ENCODE measurements around the gene MYOG. TPM values are rescaled to one million over a fixed set of nuclear protein-coding genes. Genes with fewer than 3 reads are reported as not detected.

Gene MYOG
- polyA plus RNA-seq (ENCODE audit: insufficient read length) = 0.18 TPM
- long read RNA-seq, donor 1, partial matches to known transcripts = 0 of 1 reads
- long read RNA-seq, donor 1, other reads (novel, unspliced or antisense) = 0 of 1 reads
- long read RNA-seq, donor 2 = 0 reads
- long read RNA-seq, donor 3, partial matches to known transcripts = 0 of 1 reads
- long read RNA-seq, donor 3, other reads (novel, unspliced or antisense) = 0 of 1 reads
- long read RNA-seq, donor 4 = 0 reads
- long read RNA-seq, donor 5 = 0 reads
- long read RNA-seq, donor 6 = 0 reads
- long read RNA-seq, donor 7 = 0 reads
- long read RNA-seq, donor 8 = 0 reads

GRCh38 chr1:203085528-203086406 is at the start of gene MYOG:
TSS of gene MYOG (minus strand) at chr1:203086012. CDS start at chr1:203085961, 51 bp downstream.
- DNase-seq = no peak

GRCh38 chr1:203133970-203134725 is 48.3 kb upstream of the MYOG start:
- no peak for DNase-seq

- DNase-seq = no peak
Measured at GRCh38 chr1:203131548-203132200, 45.9 kb upstream of the MYOG start.

GRCh38 chr1:203130358-203130985 is 44.7 kb upstream of the MYOG start:
- DNase-seq = no peak

- DNase-seq = no peak
Measured at GRCh38 chr1:203129501-203130231, 43.9 kb upstream of the MYOG start.

GRCh38 chr1:203128716-203129500 is 43.1 kb upstream of the MYOG start:
- DNase-seq = no peak

- DNase-seq = no peak
Measured at GRCh38 chr1:203128431-203128715, 42.6 kb upstream of the MYOG start.

DNA sequence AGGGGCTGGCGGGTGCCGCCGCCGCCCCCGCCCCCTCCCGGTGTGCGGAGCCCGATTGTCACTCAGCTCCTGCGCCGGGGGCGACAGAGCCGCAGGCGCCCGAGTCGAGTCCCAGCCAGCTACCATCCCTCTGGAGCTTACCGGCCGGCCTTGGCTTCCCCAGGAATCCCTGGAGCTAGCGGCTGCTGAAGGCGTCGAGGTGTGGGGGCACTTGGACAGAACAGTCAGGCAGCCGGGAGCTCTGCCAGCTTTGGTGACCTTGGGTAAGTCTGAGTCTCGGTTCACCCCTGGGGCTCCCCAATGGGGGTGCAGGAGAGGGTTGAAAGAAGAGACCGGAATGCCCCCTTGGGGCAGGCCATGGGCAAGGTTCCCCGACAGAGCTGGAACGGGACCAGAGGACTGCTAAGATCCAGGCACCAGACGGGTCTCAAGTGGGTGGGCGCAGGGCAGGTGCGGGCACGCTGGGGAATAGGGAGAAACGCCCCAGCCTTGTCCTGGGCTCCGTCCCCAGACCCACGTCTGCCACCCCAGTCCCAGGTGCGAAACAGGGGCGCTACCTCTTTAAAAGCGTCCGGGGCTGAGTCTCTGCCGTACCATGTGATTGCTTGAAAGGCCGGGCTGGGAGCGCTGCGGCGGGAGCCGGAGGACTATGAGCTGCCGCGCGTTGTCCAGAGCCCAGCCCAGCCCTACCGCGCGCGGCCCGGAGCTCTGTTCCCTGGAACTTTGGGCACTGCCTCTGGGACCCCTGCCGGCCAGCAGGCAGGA is 42.0 kb upstream of the MYOG start, which contains the start of gene ADORA1:
ADORA1 (plus strand) TSS at position 61 of the 765 bp plus-strand sequence. CDS start 1,116 bp downstream, outside the sequence.
- peak; percentile 72 for DNase-seq

- no peak for DNase-seq
Measured at GRCh38 chr1:203126866-203127665, 41.3 kb upstream of the MYOG start.

- peak; percentile 45 for DNase-seq
Measured at GRCh38 chr1:203126151-203126865, 40.5 kb upstream of the MYOG start.

DNA sequence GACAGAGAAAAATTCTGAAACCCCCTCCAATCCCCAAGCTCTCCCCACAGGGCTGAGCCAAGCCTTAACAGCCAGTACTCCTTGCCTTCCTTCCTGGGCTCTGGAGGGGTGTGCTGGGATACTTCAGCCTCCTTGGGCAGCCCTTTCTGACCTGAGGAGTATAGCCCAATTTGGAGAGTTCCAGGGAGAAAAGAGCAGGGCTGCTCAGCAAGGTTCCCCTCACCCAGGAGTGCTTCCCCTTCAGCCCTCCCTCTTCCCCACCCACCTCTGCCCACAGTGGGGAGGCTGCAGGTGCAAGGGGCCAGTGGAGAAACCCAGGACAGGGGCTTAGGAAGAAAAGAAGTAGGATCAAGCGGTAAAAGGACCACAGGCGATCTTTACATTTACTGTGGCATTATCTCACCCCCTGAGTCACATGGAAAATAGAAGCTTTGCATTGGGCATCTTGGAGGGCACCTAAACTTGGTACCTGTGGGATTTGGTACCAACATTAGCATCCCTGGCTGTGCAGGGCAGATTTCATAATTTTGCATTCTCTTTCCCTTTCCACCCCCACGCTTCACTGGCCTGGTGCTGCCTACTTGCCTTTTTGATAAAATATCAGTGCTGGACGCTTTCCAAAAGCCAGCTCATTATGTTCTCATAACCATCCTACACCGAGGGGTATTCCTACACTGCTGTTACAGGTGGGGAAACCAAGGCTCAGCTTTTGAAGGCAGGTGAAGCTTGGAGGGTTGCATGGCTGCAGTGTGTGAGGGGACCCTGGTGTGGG is 38.9 kb upstream of the MYOG start:
- DNase-seq = no peak

DNA sequence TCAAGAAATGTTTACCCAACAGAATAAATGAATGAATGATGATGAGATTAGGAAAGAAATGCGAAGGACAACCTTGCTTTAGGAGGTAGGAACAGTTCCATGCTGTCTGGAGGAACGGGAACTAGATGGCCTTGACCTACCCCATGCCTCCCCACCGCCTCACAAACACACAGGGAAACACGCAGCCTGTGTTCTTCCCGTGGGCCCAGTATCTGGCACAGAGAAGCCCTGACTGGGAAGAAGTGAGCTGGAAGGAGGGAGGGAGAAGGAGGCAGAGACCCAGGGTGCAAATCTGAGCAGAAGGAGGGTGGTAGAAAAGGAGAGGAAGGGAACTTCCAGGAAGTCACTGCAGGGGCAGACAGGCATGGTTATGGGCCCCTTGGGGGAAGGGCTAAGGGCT is 38.2 kb upstream of the MYOG start:
- no peak for DNase-seq

GRCh38 chr1:203122159-203122558 is 36.3 kb upstream of the MYOG start:
- no peak for DNase-seq

DNA sequence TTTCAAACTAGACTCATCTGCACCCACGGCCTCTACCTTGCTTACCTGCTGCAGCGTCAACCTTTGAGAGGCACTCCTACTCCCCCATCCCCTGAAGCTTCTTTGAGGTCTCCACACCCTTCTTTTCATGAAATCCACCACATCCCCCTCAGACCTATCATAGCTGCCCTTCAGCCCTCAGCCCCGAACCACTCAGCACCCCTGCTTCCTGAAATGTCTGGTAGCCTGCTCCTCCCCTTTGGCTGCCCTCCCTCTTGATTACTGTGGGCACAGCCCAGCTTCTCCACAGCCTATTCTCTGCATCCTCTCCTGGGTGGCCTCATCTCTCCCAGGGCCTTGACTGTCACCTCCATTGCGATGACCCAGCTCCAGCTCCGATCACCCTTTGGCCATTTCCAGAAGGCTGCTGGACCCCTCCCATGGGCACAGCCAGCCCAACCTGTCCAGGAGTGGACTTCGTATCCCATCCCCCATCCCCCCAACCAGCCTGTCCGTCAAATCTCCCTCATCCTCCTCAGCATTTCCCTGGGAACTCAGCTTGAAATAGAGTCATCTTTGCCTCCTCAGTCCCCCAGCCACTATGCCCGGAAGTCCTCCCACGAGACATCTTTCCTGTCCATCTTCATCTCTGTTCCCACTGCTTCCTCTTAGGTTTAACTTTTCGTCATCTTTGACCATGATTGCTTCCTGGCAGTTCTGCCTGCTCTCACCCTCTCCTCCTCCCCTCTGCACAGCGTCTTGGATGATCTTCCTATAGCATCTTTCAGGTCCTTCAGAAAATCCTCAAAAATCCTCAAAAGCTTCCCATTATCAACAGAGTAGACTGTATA is 35.6 kb upstream of the MYOG start:
- no peak for DNase-seq

DNA sequence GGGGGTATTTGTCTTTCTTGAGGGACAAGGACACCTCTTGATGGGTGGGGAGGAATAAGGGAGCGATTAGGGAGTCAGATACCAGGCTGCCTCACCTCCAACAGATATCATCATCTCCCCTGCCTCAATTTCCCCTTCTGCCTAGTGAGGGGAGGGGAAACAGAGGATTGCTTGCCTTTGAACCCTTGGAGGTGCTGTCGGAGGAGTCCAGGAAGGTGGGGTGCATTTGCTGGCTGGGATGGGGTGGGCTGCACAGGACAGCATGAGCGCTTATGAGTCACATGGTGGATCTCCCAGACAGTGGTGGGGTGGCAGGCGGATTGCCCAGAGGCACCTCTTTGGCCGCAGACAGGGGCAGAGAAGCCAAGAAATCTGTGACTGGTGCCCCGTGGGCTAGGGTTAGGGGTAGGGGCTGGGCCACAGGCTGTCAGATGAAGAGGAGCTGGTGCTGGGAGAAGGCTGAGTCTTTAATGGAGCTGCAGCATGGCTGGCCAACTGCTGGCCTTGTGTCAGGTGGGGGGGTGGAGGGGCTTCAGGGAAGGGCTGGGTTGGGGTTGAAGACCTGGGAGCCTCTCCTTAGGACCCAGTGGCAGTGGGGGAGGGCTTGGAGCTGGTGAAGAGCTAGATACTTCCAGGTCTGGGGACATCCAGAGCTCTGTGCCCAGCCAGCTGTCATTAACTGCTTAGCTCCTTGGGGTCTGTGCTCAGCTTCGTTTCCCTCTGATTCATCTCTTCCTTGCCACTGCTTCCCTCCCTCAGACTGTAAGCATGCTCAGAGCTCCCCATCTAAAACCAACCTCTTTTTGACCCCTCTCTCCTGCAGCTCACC is 34.7 kb upstream of the MYOG start:
- no peak for DNase-seq

Measured in left kidney (tissue), 8 donors.